ENCODE results near the gene ASB1. TPM values are rescaled to one million over a fixed set of nuclear protein-coding genes. Genes with fewer than 3 reads are reported as not detected.

The ASB1 gene
- polyA plus RNA-seq, 1 of the 3 experiments (the other 2 are of a cell fraction) = 33.3 TPM

- TF ChIP-seq REST (IDR thresholded peaks at IDR 0.05; ENCODE audit: low read depth, low read length) = no peak
- TF ChIP-seq RFX5 (IDR thresholded peaks at IDR 0.05; ENCODE audit: low read length) = no peak
- no peak for TF ChIP-seq RAD21 (IDR thresholded peaks at IDR 0.05; ENCODE audit: low read length)
- no peak for TF ChIP-seq SIN3A (IDR thresholded peaks at IDR 0.05; ENCODE audit: borderline replicate concordance, low read depth, low read length)
- no peak for TF ChIP-seq MEF2A (IDR thresholded peaks at IDR 0.05; ENCODE audit: borderline replicate concordance, low read depth)
- TF ChIP-seq FOSL2 (IDR thresholded peaks at IDR 0.05; ENCODE audit: borderline replicate concordance, low read depth) = no peak
- no peak for TF ChIP-seq RXRA (IDR thresholded peaks at IDR 0.05; ENCODE audit: borderline replicate concordance, low read depth)
Measured at GRCh38 chr2:238449909-238450417, 23.2 kb downstream of the ASB1 start (continued).

GRCh38 chr2:238450440-238450861 is 23.7 kb downstream of the ASB1 start:
- no peaks in the 10 kb centered on the region for H3K9me3 ChIP-seq
- H3F3A ChIP-seq (replicated peaks; ENCODE audit: insufficient read depth) = peaks cover 8% of the 10 kb centered on the region
- H3K27me3 ChIP-seq (ENCODE audit: insufficient read depth) = no peaks in the 10 kb centered on the region
- no peaks in the 10 kb centered on the region for H3K9me2 ChIP-seq
- peaks cover 20% of the 10 kb centered on the region; the same call in 1 of the 2 replicates for H4K20me1 ChIP-seq (ENCODE audit: insufficient read depth)
- peaks cover 47% of the 10 kb centered on the region for H3K79me2 ChIP-seq (ENCODE audit: insufficient read depth)
- no peak overlapping the region for H3K9ac ChIP-seq
- CTCF ChIA-PET = interaction anchor here (0.7 kb wide), 1 partner anchor 10 kb away, joined by 3 read pairs; no protein-coding TSS in a partner anchor
- peaks cover 47 to 71% of the 10 kb centered on the region in 2 experiments for H3K36me3 ChIP-seq (replicated peaks in 1 of 2; ENCODE audit: control insufficient read depth in 1 of 2, insufficient read depth in 2 of 2, low read length in 1 of 2)
- 93% methylated on average over 11 of the region's 11 CpGs for WGBS (ENCODE audit: low lambda C conversion rate)
- TF ChIP-seq GABPA (IDR thresholded peaks at IDR 0.05; ENCODE audit: low read depth) (no peak), NRF1 (IDR thresholded peaks at IDR 0.05; ENCODE audit: low read depth, low read length) (no peak), REST (IDR thresholded peaks at IDR 0.05; ENCODE audit: low read depth, low read length) (no peak), EZH2phosphoT487 (IDR thresholded peaks at IDR 0.05; ENCODE audit: borderline replicate concordance, low read depth) (no peak), TCF12 (IDR thresholded peaks at IDR 0.05) (no peak), ZBTB33 (IDR thresholded peaks at IDR 0.05; ENCODE audit: borderline replicate concordance, low read depth) (no peak)
- POLR2A ChIA-PET = no interaction called here
- H3K27ac ChIP-seq (ENCODE audit: low read depth in 2 of 2, low read length in 1 of 2) = no peak overlapping the region
- no peak overlapping the region for H3K4me2 ChIP-seq
- no peak overlapping the region for H3K4me3 ChIP-seq (ENCODE audit: low read depth in 2 of 2, low read length in 1 of 2)
- no peaks in the 10 kb centered on the region; a peak in 1 of 4 replicates for H3K4me1 ChIP-seq (ENCODE audit: control insufficient read depth in 1 of 2, insufficient read depth in 2 of 2, low read depth in 1 of 2, low read length in 1 of 2)
- DNase-seq = no peak
- H2AFZ ChIP-seq (ENCODE audit: low read depth) = no peak overlapping the region

All from SK-N-SH (cell line).